ENCODE data around the gene ECHDC3.

- TF ChIP-seq ZNF184 (tag by site-specific recombination; IDR thresholded peaks at IDR 0.05) = no peak
- no peak for TF ChIP-seq ZBTB17 (tag by site-specific recombination; IDR thresholded peaks at IDR 0.05)
- TF ChIP-seq SETDB1 (IDR thresholded peaks at IDR 0.05; ENCODE audit: insufficient read length, low read length) = no peak
- no peak for TF ChIP-seq MEIS1 (CRISPR knock-in tag; IDR thresholded peaks at IDR 0.05; ENCODE audit: borderline replicate concordance)
- no peak for TF ChIP-seq ZNF398 (tag by site-specific recombination; IDR thresholded peaks at IDR 0.05)
- TF ChIP-seq CTCF (tag by site-specific recombination; IDR thresholded peaks at IDR 0.05) = no peak
- TF ChIP-seq ZBTB10 (tag by site-specific recombination; IDR thresholded peaks at IDR 0.05) = no peak
- no peak for TF ChIP-seq REST (tag by site-specific recombination; IDR thresholded peaks at IDR 0.05)
- TF ChIP-seq ZNF645 (tag by site-specific recombination; IDR thresholded peaks at IDR 0.05) = no peak
These were observed 54.3 kb downstream of the ECHDC3 start for GRCh38 chr10:11796474-11796873.

Measured in HEK293 (cell line).